B cell (primary cell): Measurements from ENCODE around the gene CFAP52.

Experiments
- CTCF ChIP-seq: fragments of 200-600 bp; IDR thresholded peaks from one replicate; pipeline ENCODE4 v1.8.0; 2022; ENCODE audit warnings: antibody characterized with exemption, mild to moderate bottlenecking
- EZH2 ChIP-seq: IDR thresholded peaks from 2 replicates; pipeline ENCODE4 v1.6.1; 2012; ENCODE audit warnings: borderline replicate concordance, low read depth, mild to moderate bottlenecking, moderate library complexity, low read length; ENCODE audit not compliant: insufficient read depth, poor library complexity, severe bottlenecking

- TF ChIP-seq CTCF (no peak), EZH2 (no peak)
These were observed 93.1 kb downstream of the CFAP52 start for GRCh38 chr17:9669551-9670008.
